CD14-positive monocyte (primary cell): ENCODE measurements around the gene GSX2. TPM values are rescaled to one million over a fixed set of nuclear protein-coding genes. Genes with fewer than 3 reads are reported as not detected.
A peak's percentile ranks its signal among the peaks of the same experiment; 100 is the strongest.
"Not testable (repeated sequence)": the region's sequence is repeated elsewhere in the genome, so short reads cannot be mapped to it uniquely, and the experiment has no call there.

Experiments
- DNase-seq, 3 donors: peaks; one replicate each; pipeline ENCODE4 v3.0.0-alpha.2; 2011 to 2022
- H2AFZ ChIP-seq: 2 replicates; pipeline ENCODE4 v1.6.0; 2012; ENCODE audit warnings: mild to moderate bottlenecking, low read depth, low read length, inconsistent platforms; ENCODE audit not compliant: insufficient read depth, poor library complexity, severe bottlenecking
- H3K27ac ChIP-seq, 2 donors: 1 replicate in 1 of 2; 2 replicates in 1 of 2; pipeline ENCODE4 v1.5.1; 2012 to 2013; ENCODE audit warnings: low read length in 2 of 2, control low read depth in 1 of 2, inconsistent platforms in 1 of 2, low read depth in 1 of 2, mild to moderate bottlenecking in 1 of 2
- H3K27me3 ChIP-seq, 2 donors: one replicate each; pipeline versions ENCODE4 v1.6.0 to v1.6.1; 2011 to 2013; ENCODE audit warnings: low read length in 2 of 2; ENCODE audit not compliant: control insufficient read depth in 2 of 2, insufficient read depth in 2 of 2
- H3K36me3 ChIP-seq, 2 donors: replicated peaks in 1 of 2; 1 replicate in 1 of 2; 2 replicates in 1 of 2; pipeline versions ENCODE4 v1.5.1 to v1.6.1; 2012 to 2013; ENCODE audit warnings: low read length in 2 of 2, control low read depth in 1 of 2, inconsistent platforms in 1 of 2, mild to moderate bottlenecking in 1 of 2; ENCODE audit not compliant: insufficient read depth in 2 of 2, control insufficient read depth in 1 of 2
- H3K4me1 ChIP-seq, 2 donors: 1 replicate in 1 of 2; 2 replicates in 1 of 2; pipeline versions ENCODE4 v1.5.1 to v1.6.1; 2012 to 2013; ENCODE audit warnings: low read length in 2 of 2, control low read depth in 1 of 2, inconsistent platforms in 1 of 2, mild to moderate bottlenecking in 1 of 2, moderate library complexity in 1 of 2; ENCODE audit not compliant: insufficient read depth in 2 of 2, control insufficient read depth in 1 of 2
- H3K4me2 ChIP-seq: replicated peaks from 2 replicates; pipeline ENCODE3; 2012; ENCODE audit warnings: low read length, moderate library complexity, mild to moderate bottlenecking; ENCODE audit not compliant: poor library complexity, severe bottlenecking; ENCODE audit errors: extremely low read depth
- H3K4me3 ChIP-seq, 3 experiments: fragments of 200-600 bp in 1 of 3; sonication (generic) in 1 of 3; replicated peaks in 1 of 3; 1 replicate in 2 of 3; 2 replicates in 1 of 3; pipeline ENCODE4 v1.5.1; 2011 to 2013; ENCODE audit warnings: low read length in 3 of 3, mild to moderate bottlenecking in 3 of 3, control low read depth in 2 of 3, low read depth in 2 of 3, inconsistent platforms in 1 of 3, moderate library complexity in 1 of 3
- H3K79me2 ChIP-seq: 2 replicates; pipeline ENCODE4 v1.6.0; 2012; ENCODE audit warnings: mild to moderate bottlenecking, control low read depth, inconsistent platforms, low read length, moderate library complexity; ENCODE audit not compliant: insufficient read depth
- H3K9ac ChIP-seq: 2 replicates; pipeline ENCODE4 v1.6.0; 2017; ENCODE audit warnings: low read length, mild to moderate bottlenecking; ENCODE audit not compliant: insufficient read depth, poor library complexity, severe bottlenecking
- H3K9me3 ChIP-seq, 2 donors: replicated peaks in 1 of 2; 1 replicate in 1 of 2; 2 replicates in 1 of 2; pipeline versions ENCODE4 v1.5.1 to v1.6.1; 2012 to 2013; ENCODE audit warnings: low read length in 2 of 2, control low read depth in 1 of 2; ENCODE audit not compliant: control insufficient read depth in 1 of 2, insufficient read depth in 1 of 2
- H4K20me1 ChIP-seq: 2 replicates; pipeline ENCODE4 v1.6.0; 2012; ENCODE audit warnings: mild to moderate bottlenecking, low read length, control low read depth, moderate library complexity; ENCODE audit not compliant: insufficient read depth
- H3K27ac Mint-ChIP-seq, 7 donors: one replicate each; pipeline ENCODE4 v1.8.0; 2020; ENCODE audit warnings: mild to moderate bottlenecking in 7 of 7, mixed read lengths in 7 of 7, moderate library complexity in 6 of 7, inconsistent platforms in 2 of 7
- H3K27me3 Mint-ChIP-seq, 3 donors: one replicate each; pipeline ENCODE4 v1.8.0; 2021 to 2022; ENCODE audit warnings: low read depth in 3 of 3, mild to moderate bottlenecking in 3 of 3, mixed read lengths in 3 of 3, moderate library complexity in 3 of 3, inconsistent platforms in 1 of 3
- H3K36me3 Mint-ChIP-seq, 2 donors: one replicate each; pipeline ENCODE4 v1.8.0; 2020; ENCODE audit warnings: mixed read lengths in 2 of 2, inconsistent platforms in 1 of 2, mild to moderate bottlenecking in 1 of 2
- H3K4me1 Mint-ChIP-seq: one replicate; pipeline ENCODE4 v1.8.0; 2020; ENCODE audit warnings: mild to moderate bottlenecking, mixed read lengths
- H3K4me3 Mint-ChIP-seq, 2 donors: one replicate each; pipeline ENCODE4 v1.8.0; 2020; ENCODE audit warnings: mild to moderate bottlenecking in 2 of 2, mixed read lengths in 2 of 2, moderate library complexity in 1 of 2
- H3K9me3 Mint-ChIP-seq, 7 donors: one replicate each; pipeline ENCODE4 v1.8.0; 2020 to 2022; ENCODE audit warnings: mixed read lengths in 7 of 7, mild to moderate bottlenecking in 6 of 7, moderate library complexity in 6 of 7, inconsistent platforms in 2 of 7
- WGBS: methylation state at CpG from one replicate; pipeline ENCODE4 v1.1.5; 2013; ENCODE audit warnings: missing lambda C conversion rate; ENCODE audit not compliant: insufficient coverage; 5-methylcytosine and 5-hydroxymethylcytosine counted together
- intact Hi-C, 2 donors: fragments of 100-400 bp; cut with micrococcal nuclease; formaldehyde crosslinking; loops; one replicate each; pipeline versions ENCODE4 v1.15.0 to v1.15.1; 2023
- polyA minus RNA-seq: library from RNA; depleted of rRNA, polyadenylated mRNA; stranded (reverse); fragments of >200 nt; gene quantifications from 2 replicates; pipeline ENCODE4 v1.2.3, GENCODE V29; 2012
- polyA plus RNA-seq, 3 donors: library from polyadenylated mRNA; depleted of rRNA in 1 of 3; unstranded in 2 of 3; stranded (reverse) in 1 of 3; fragments of 300-500 nt in 2 of 3; fragments of >200 nt in 1 of 3; fragmentation: Illumina TruSeq in 2 of 3; gene quantifications; 1 replicate in 2 of 3; 2 replicates in 1 of 3; pipeline ENCODE4 v1.2.3, GENCODE V29; 2012 to 2021
- total RNA-seq, 12 experiments: library from RNA in 1 of 12; stranded (reverse) in 1 of 12; fragments of 120-200 nt in 1 of 12; gene quantifications; one replicate each; pipeline ENCODE4 v1.2.4 and lab custom pipeline; 2013 to 2026; ENCODE audit warnings: mixed read lengths in 6 of 12, inconsistent platforms in 1 of 12
- TF ChIP-seq, protein P1 (sequence below): fragments of 200-600 bp; IDR thresholded peaks from one replicate; pipeline ENCODE4 v1.8.0; 2022; ENCODE audit warnings: antibody characterized with exemption, mild to moderate bottlenecking

The GSX2 gene
- not detected for total RNA-seq (2013)
- polyA plus RNA-seq (not detected), polyA minus RNA-seq (not detected in 2 replicates), total RNA-seq (lab: John Stamatoyannopoulos, UW) (0 to 0.23 (median 0) reads per million in 11 experiments)

DNA sequence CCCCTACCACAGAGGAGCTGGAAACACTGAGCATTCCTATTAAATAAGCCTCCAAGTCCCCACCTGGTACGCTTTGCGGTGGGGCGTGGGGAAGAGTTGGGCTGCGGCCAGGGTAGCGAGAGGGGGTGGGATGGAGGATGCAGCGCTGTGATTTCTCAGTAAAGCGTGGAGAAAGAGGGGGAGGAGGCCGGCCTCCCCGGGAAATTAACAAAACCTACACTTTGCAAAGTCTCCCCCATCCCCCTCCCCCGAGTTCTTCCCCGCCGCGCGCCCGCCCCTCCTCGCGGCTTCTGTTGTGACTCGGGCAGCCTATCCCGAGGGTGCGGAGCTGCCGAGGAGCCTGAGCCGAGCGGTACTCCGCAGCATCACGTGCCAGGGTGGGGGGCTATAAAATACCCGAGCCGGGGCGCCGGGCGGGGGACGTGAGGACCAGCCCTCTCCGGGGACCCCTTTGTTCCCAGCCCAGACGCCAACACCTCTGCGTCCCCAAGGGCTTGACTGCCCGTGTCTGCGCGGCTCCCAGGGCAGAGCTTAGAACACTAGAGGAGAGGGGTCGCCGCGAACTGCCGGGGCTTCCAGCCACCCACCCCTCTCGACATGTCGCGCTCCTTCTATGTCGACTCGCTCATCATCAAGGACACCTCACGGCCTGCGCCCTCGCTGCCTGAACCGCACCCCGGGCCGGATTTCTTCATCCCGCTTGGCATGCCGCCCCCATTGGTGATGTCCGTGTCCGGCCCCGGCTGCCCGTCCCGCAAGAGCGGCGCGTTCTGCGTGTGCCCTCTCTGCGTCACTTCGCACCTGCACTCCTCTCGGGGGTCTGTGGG lies at the start of gene GSX2:
Gene GSX2, plus strand, starts transcription at position 416 of the 827 bp plus-strand sequence. Its CDS starts 182 bp downstream, at position 598.
- peak within 1 kb of the TSS in 1 of 3 experiments; percentile 65 for H3K4me3 ChIP-seq
- no peaks in the 10 kb centered on the region for H4K20me1 ChIP-seq
- intact Hi-C loops = no loop called here
- peak within 1 kb of the TSS; percentile 69 for H3K4me2 ChIP-seq
- Mint-ChIP-seq H3K27me3 (peaks cover 98 to 100% (median 98%) of the 10 kb centered on the region in 3 donors), H3K4me1 (peaks cover 42% of the 10 kb centered on the region), H3K36me3 (peaks cover 0 to 8% of the 10 kb centered on the region in 2 donors), H3K4me3 (peak within 1 kb of the TSS; percentile 64 to 88), H3K9me3 (peaks cover 0 to 24% (median 4%) of the 10 kb centered on the region in 7 donors), H3K27ac (no peak within 1 kb of the TSS)
- peaks cover 96 to 99% of the 10 kb centered on the region in 2 donors for H3K27me3 ChIP-seq
- H3K9ac ChIP-seq = peak within 1 kb of the TSS; percentile 25
- DNase-seq = no peak
- TF ChIP-seq, protein P1, sequence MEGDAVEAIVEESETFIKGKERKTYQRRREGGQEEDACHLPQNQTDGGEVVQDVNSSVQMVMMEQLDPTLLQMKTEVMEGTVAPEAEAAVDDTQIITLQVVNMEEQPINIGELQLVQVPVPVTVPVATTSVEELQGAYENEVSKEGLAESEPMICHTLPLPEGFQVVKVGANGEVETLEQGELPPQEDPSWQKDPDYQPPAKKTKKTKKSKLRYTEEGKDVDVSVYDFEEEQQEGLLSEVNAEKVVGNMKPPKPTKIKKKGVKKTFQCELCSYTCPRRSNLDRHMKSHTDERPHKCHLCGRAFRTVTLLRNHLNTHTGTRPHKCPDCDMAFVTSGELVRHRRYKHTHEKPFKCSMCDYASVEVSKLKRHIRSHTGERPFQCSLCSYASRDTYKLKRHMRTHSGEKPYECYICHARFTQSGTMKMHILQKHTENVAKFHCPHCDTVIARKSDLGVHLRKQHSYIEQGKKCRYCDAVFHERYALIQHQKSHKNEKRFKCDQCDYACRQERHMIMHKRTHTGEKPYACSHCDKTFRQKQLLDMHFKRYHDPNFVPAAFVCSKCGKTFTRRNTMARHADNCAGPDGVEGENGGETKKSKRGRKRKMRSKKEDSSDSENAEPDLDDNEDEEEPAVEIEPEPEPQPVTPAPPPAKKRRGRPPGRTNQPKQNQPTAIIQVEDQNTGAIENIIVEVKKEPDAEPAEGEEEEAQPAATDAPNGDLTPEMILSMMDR = no peak
- 2% methylated on average over 49 of the region's 66 CpGs for WGBS
- H3K36me3 ChIP-seq = no peaks in the 10 kb centered on the region
- H3K79me2 ChIP-seq = no peaks in the 10 kb centered on the region
- no peak within 1 kb of the TSS for H3K27ac ChIP-seq
- H2AFZ ChIP-seq = peak within 1 kb of the TSS; percentile 58
- peaks cover 21 to 36% of the 10 kb centered on the region in 2 donors for H3K4me1 ChIP-seq
- peaks cover 0 to 68% of the 10 kb centered on the region in 2 donors for H3K9me3 ChIP-seq

DNA sequence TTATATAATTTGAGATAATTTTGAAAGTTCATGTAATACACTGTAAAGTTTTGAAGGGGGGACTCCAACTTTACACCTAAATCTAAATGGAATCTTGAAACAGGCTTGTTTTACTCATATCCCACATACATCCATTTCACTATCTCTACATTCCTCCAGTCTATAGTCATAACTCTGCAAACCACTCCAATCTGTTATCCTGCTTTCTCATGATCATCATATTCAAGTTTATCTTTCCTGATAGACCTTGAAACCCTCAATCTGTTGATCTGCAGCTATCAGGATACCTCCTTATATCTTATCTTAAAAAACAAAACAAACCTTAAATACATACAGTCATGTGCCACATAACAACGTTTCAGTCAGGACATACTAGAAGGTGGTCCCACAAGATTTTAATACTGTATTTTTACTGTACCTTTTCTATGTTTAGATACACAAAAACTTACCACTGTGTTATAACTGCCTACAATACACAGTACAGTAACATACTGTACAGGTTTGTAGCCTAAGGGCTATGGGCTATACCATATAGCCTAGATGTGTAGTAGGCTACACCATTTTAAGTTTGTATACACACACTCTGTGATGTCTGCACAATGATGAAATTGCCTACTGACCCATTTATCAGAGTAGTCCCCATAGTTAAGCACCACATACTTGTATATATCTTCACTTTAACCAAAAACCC lies 49.6 kb upstream of the GSX2 start:
- Histone ChIP-seq H3K9ac (no peak overlapping the region), H2AFZ (no peak overlapping the region), H3K4me2 (no peak overlapping the region), H3K27me3 (no peaks in the 10 kb centered on the region), H3K9me3 (no peaks in the 10 kb centered on the region), H4K20me1 (peaks cover 76% of the 10 kb centered on the region), H3K27ac (no peak overlapping the region), H3K36me3 (peaks cover 13 to 17% of the 10 kb centered on the region in 2 donors), H3K4me1 (peaks cover 0 to 10% of the 10 kb centered on the region in 2 donors), H3K79me2 (peaks cover 76% of the 10 kb centered on the region), H3K4me3 (no peak overlapping the region)
- WGBS = no CpG with 5 or more reads among the region's 1 CpG
- H3K4me3 Mint-ChIP-seq = no peak overlapping the region
- H3K27me3 Mint-ChIP-seq = no peaks in the 10 kb centered on the region
- peaks cover 25% of the 10 kb centered on the region for H3K4me1 Mint-ChIP-seq
- intact Hi-C loops = no loop called here
- TF ChIP-seq, protein P1 = no peak
- H3K36me3 Mint-ChIP-seq = peaks cover 12 to 25% of the 10 kb centered on the region in 2 donors
- no peak for DNase-seq
- peak overlapping the region in 2 of 7 donors; percentile 23 to 48 for H3K27ac Mint-ChIP-seq
- H3K9me3 Mint-ChIP-seq = peaks cover 0 to 4% (median 0%) of the 10 kb centered on the region in 7 donors

DNA sequence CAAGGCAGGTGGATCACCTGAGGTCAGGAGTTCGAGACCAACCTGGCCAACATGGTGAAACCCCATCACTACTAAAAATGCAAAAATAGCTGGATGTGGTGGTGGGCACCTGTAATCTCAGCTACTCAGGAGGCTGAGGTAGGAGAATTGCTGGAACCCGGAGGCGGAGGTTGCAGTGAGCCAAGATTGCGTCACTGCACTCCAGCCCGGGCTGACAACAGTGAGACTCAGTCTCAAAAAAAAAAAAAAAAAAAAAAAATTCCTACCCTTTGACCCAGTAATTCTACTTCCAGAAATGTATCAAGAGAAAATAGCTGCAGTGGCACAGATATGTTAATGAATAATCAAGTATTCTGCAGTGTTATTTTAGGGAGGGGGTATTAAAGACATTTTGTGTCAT lies 46.6 kb upstream of the GSX2 start:
- Histone ChIP-seq H4K20me1 (peaks cover 100% of the 10 kb centered on the region), H3K36me3 (peaks cover 8 to 12% of the 10 kb centered on the region in 2 donors), H3K4me1 (peaks cover 0 to 14% of the 10 kb centered on the region in 2 donors), H3K79me2 (peaks cover 100% of the 10 kb centered on the region)
- H2AFZ ChIP-seq, H3K4me3 ChIP-seq, intact Hi-C loops, H3K27ac Mint-ChIP-seq, H3K27ac ChIP-seq, H3K9ac ChIP-seq, H3K27me3 ChIP-seq, H3K4me2 ChIP-seq, H3K4me3 Mint-ChIP-seq, H3K9me3 Mint-ChIP-seq, H3K9me3 ChIP-seq, DNase-seq, H3K27me3 Mint-ChIP-seq: not testable (repeated sequence)
- H3K36me3 Mint-ChIP-seq = peaks cover 7 to 14% of the 10 kb centered on the region in 2 donors
- no CpG with 5 or more reads among the region's 5 CpGs for WGBS
- H3K4me1 Mint-ChIP-seq = peaks cover 48% of the 10 kb centered on the region
